ENCODE data around the gene MTURN. TPM values are rescaled to one million over a fixed set of nuclear protein-coding genes. Genes with fewer than 3 reads are reported as not detected.

MTURN gene
- total RNA-seq, 1 donor = 2.6 TPM

GRCh38 chr7:30136117-30136731 is 1.4 kb downstream of the MTURN start:
- no peak for DNase-seq (ENCODE audit: low read depth)
- TF ChIP-seq CTCF (IDR thresholded peaks at IDR 0.05; ENCODE audit: insufficient read depth, low read depth, low read length) = no peak
- peak overlapping the region; percentile 75 for H3K4me3 ChIP-seq (ENCODE audit: low read depth, low read length)

DNA sequence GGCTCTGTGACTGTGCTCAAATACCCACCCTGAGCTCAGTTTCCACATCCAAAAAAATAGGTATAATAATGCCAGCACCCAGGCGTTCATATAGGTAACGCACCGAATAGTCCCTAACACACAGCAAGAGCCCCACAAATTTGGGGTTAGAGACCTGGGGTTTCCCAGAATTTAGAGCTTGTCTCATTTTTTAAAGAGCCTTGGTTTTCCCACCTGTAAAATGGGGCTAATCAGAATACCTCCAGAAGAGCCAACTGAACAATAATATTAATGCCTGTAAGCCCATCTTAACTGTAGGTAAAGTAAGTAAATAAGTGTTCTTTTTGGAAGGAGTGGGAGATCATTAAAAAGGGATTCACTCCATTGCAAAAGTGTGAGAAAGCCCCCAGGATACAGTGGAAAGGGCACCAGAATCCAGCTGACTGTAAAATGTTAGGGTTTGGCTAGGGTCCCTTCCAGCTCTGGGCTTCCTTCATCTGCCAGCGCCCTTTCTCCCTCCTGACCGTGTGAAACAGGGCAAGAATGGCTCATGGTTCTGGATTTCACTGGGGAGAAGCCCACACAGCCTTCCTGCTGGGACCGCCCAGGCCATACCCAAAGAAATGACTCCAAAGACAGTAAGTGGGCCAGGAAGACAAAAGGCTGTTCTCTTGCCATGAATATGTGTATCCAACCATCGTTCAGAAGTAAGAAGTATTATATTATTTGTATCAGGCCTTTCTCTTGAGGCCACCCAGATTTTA is 2.1 kb downstream of the MTURN start:
- no peak for DNase-seq (ENCODE audit: low read depth)
- TF ChIP-seq CTCF (IDR thresholded peaks at IDR 0.05; ENCODE audit: insufficient read depth, low read depth, low read length) = no peak
- H3K4me3 ChIP-seq (ENCODE audit: low read depth, low read length) = no peak overlapping the region

DNA sequence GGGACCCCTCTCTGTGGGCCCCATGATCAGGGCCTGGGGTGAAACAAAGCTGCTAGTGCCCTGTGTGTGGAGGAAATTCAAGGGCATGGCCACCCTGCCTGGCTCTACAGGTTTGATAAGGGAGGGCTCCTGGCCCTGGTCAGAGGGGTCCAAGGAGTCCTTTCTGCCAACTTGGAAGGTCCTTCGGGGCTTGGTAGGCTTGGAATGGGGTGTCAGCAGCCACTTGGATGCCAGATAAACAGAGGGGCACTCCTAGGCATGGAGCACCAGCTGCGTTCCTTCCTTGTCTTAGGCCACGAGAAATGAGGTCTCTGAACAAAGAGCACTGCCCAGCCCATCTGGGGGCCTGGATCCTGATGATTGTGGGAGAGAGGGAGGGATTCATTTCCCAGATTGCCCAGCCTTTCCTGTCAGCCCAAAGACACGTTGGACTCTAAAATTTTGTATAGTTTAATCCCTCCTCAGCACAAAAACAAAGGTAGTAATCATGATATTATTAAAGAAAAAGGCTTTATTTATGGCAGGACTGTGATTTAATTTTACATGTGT is 5.1 kb downstream of the MTURN start:
- no peak for TF ChIP-seq CTCF (IDR thresholded peaks at IDR 0.05; ENCODE audit: insufficient read depth, low read depth, low read length)
- DNase-seq (ENCODE audit: low read depth) = no peak
- no peak overlapping the region for H3K4me3 ChIP-seq (ENCODE audit: low read depth, low read length)

- no peak for DNase-seq (ENCODE audit: low read depth)
- TF ChIP-seq CTCF (IDR thresholded peaks at IDR 0.05; ENCODE audit: insufficient read depth, low read depth, low read length) = no peak
- H3K4me3 ChIP-seq (ENCODE audit: low read depth, low read length) = no peak overlapping the region
Measured at GRCh38 chr7:30140456-30140855, 5.7 kb downstream of the MTURN start.

DNA sequence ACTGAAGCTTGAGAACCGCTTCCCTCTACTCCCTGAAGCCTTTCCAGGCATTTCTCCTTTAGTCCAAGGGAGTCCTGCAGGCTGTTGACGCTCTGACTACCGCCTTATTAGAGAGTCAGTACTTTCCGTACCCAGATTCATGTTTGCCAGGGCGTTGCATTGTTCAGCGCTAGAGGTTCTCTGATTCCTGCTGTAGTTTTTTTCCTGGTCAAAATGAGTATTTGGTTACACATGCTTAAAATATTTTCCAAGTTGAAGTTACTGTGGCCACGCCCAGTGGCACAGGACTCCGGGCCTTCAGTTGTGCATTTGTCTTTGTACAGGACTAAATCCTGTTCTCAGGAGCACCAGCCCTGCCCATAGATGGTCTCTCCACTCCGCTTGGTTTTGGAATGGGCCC is 7.9 kb downstream of the MTURN start:
- TF ChIP-seq CTCF (IDR thresholded peaks at IDR 0.05; ENCODE audit: insufficient read depth, low read depth, low read length) = no peak
- no peak overlapping the region for H3K4me3 ChIP-seq (ENCODE audit: low read depth, low read length)
- DNase-seq (ENCODE audit: low read depth) = peak; percentile 25

DNA sequence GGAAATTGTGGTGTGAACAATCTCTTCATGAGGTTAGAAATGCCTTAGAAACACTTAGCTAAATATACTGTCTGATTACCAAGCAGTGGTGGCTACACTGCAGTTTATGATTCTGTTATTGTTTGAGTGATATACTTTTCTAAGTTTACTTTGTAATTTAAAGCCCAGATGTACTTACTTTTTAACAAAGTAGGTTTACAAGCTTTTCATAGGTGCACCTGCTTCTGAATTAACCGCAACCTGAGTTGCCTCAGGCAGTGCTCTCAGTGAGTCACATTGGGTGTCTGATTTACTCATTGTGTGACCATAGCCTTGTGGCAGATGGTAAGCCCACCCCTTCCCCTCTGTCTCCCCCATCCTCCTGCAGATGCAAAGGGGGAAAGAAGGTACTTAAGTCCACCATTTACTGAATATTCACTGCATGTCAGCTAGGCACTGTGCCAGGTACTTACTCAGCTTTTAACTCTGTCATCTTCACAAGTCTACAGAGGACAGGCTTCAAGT is 9.0 kb downstream of the MTURN start:
- H3K4me3 ChIP-seq (ENCODE audit: low read depth, low read length) = no peak overlapping the region
- no peak for DNase-seq (ENCODE audit: low read depth)
- TF ChIP-seq CTCF (IDR thresholded peaks at IDR 0.05; ENCODE audit: insufficient read depth, low read depth, low read length) = no peak

Measured in fibroblast of villous mesenchyme (primary cell).